Heart right ventricle (tissue), 16 donors: ENCODE measurements around the gene TMPRSS3. TPM values are rescaled to one million over a fixed set of nuclear protein-coding genes. Genes with fewer than 3 reads are reported as not detected.

Experiments used
- ATAC-seq, 8 donors: fragments of 200-7000 bp; cut with Tn5 transposase; one replicate each; pipeline ENCODE4 v1.9.1; 2020; ENCODE audit warnings: mild to moderate bottlenecking in 8 of 8, moderate library complexity in 8 of 8, moderate number of reproducible peaks in 1 of 8
- DNase-seq, 2 donors: peaks; one replicate each; pipeline ENCODE4 v3.0.0-alpha.2; 2020
- H3K27ac ChIP-seq, 10 donors: fragments of 200-600 bp; sonication (generic) in 2 of 10; one replicate each; pipeline versions ENCODE4 v1.5.0 to v1.8.0; 2020 to 2022; ENCODE audit warnings: mild to moderate bottlenecking in 3 of 10
- H3K27me3 ChIP-seq, 7 donors: fragments of 200-600 bp; one replicate each; pipeline ENCODE4 v1.8.0; 2021 to 2022; ENCODE audit warnings: mild to moderate bottlenecking in 2 of 7
- H3K36me3 ChIP-seq, 9 donors: fragments of 200-600 bp; sonication (generic) in 1 of 9; one replicate each; pipeline versions ENCODE4 v1.5.0 to v1.8.0; 2020 to 2022; ENCODE audit warnings: mild to moderate bottlenecking in 2 of 9
- H3K4me1 ChIP-seq, 9 donors: fragments of 200-600 bp; sonication (generic) in 1 of 9; one replicate each; pipeline versions ENCODE4 v1.5.0 to v1.8.0; 2020 to 2022; ENCODE audit warnings: mild to moderate bottlenecking in 4 of 9
- H3K4me3 ChIP-seq, 10 donors: fragments of 200-600 bp; sonication (generic) in 2 of 10; one replicate each; pipeline versions ENCODE4 v1.5.0 to v1.8.0; 2020 to 2022; ENCODE audit warnings: mild to moderate bottlenecking in 7 of 10, moderate library complexity in 2 of 10
- H3K9me3 ChIP-seq, 11 donors: fragments of 200-600 bp in 10 of 11; sonication (generic) in 2 of 11; one replicate each; pipeline versions ENCODE4 v1.5.0 to v1.8.0; 2013 to 2022; ENCODE audit warnings: mild to moderate bottlenecking in 2 of 11, control low read depth in 1 of 11, moderate library complexity in 1 of 11
- WGBS, 2 donors: extraction: QIAGEN DNeasy Blood & Tissue Kit; methylation state at CpG; one replicate each; pipeline ENCODE4 v1.1.7; 2013; ENCODE audit warnings: inconsistent platforms in 1 of 2; 5-methylcytosine and 5-hydroxymethylcytosine counted together
- intact Hi-C, 10 donors: fragments of 100-400 bp; cut with DNase I; formaldehyde crosslinking; loops; one replicate each; pipeline versions ENCODE4 v1.11.1 to v1.14.2; 2022
- polyA plus RNA-seq, 2 donors: library from polyadenylated mRNA; stranded (reverse); fragments of 200-250 nt; gene quantifications; one replicate each; pipeline ENCODE4 v1.2.3, GENCODE V29; 2013
- total RNA-seq, 10 donors: library from RNA; stranded (reverse); fragmentation: NEBNext Ultra II Directional in 3 of 10; extraction: Animal tissue kit (Norgen Biotek cat#: 25700) in 3 of 10; gene quantifications; one replicate each; pipeline versions ENCODE4 v1.2.1 to v1.2.4, GENCODE V29; 2021 to 2023
- TF ChIP-seq, protein P1 (sequence below), 9 donors: fragments of 200-600 bp; sonication (generic) in 2 of 9; IDR thresholded peaks; one replicate each; pipeline versions ENCODE4 v1.5.0 to v1.8.0; 2021 to 2022; ENCODE audit warnings: antibody characterized with exemption in 9 of 9, mild to moderate bottlenecking in 5 of 9, moderate library complexity in 1 of 9
- donor health status: Arrhythmogenic right ventricular cardiomyopathy.
- donor health status: ischemic (EF 13 %, LVEDD 7.1; RV severe dilation, severe dysfunction).
- donor health status: healthy with polysubstance abuse.
- donor health status: DM: no; HTN: yes; CAD: no.
- donor health status: DM: no; HTN: no; CAD: no.
- donor health status: ischemic (EF 25% LVEDD 6.9; RV normal size, moderate dysfunction).
- donor health status: ischemic (EF 25% LVEDD 5.7; RV mildly dilated, moderate dysfunction).
- donor health status: healthy.
- donor health status: DM: yes; HTN: yes; CAD: no.
- donor health status: Ischemic cardiomyopathy.
- donor health status: ischemic (EF 35%, LVEDD 5.7; RV mildly dilated, moderate dysfunction).
- donor health status: nonischemic (EF 11% LVEDD 7.7; RV severe dilation, severe dysfunction).
- donor health status: DM: yes; HTN: yes; CAD: no.
- donor health status: PGD.
- donor health status: ischemic (EF 29% LVEDD 5.4; RV normal size, mild dysfunction).
- donor health status: nonischemic (EF 23%, LVEDD 6.1; RV moderate dilation, normal function).

TMPRSS3 gene
- total and polyA plus RNA-seq, 12 donors, result 0.01 to 1.0 (median 0.42) TPM; not detected in 9

DNA sequence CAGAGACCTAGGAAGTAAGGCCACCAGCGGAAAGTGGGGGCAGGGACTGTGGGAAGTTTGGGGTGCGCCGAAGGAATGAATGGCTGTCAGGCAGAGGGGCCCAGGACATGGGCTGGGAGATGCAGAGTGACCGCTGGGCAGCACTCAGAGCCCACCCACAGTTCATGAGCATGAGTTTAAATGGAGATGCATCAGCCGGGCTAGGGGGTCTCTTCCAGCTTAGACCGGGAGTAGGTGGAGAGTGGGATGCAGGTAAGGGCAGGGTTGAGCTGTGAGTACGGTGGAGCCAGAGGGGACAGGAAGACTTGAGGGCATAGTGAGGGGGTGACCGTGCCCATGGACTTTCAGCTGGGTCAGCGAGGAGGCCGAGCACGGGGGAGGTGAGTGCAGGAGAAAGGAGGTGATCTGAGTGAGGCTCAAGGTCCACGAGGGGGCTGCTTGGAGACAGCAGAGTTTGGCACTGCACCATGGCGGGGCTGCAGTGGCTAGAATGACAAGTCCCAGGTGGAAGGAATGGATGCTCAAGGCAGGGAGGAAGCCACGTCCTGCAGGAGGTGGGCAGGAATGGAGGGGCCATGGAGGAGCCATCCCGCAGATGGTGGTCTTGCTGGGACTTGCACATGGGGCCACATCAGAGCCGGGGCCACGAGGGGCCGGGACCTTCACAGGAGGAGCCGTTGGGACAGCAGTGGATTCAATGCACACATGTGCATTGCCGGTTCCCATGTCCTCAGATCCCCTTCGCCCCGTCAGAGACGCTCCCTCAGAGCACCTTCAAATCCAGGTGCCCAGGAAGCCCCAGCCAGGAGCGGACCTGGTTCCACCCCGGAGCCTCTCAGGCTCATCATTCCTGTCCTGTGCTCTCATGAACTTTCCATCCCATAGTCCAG, 42.7 kb upstream of the TMPRSS3 start:
- 83 to 92% methylated on average over 25 of the region's 25 CpGs for WGBS, 2 donors
- no peaks in the 10 kb centered on the region for H3K36me3 ChIP-seq
- H3K9me3 ChIP-seq, result peaks cover 0 to 6% (median 0%) of the 10 kb centered on the region in 11 donors
- H3K27me3 ChIP-seq, result peaks cover 0 to 24% (median 14%) of the 10 kb centered on the region in 7 donors
- H3K4me1 ChIP-seq, result no peaks in the 10 kb centered on the region
- H3K27ac ChIP-seq, result no peak overlapping the region
- ATAC-seq, result no peak
- DNase-seq, result no peak
- no peak overlapping the region for H3K4me3 ChIP-seq
- intact Hi-C loops, result loop anchor here in 1 of 10 donors (10.0 kb wide), 1 partner anchor 94 kb away; no protein-coding TSS in a partner anchor
- TF ChIP-seq, protein P1, sequence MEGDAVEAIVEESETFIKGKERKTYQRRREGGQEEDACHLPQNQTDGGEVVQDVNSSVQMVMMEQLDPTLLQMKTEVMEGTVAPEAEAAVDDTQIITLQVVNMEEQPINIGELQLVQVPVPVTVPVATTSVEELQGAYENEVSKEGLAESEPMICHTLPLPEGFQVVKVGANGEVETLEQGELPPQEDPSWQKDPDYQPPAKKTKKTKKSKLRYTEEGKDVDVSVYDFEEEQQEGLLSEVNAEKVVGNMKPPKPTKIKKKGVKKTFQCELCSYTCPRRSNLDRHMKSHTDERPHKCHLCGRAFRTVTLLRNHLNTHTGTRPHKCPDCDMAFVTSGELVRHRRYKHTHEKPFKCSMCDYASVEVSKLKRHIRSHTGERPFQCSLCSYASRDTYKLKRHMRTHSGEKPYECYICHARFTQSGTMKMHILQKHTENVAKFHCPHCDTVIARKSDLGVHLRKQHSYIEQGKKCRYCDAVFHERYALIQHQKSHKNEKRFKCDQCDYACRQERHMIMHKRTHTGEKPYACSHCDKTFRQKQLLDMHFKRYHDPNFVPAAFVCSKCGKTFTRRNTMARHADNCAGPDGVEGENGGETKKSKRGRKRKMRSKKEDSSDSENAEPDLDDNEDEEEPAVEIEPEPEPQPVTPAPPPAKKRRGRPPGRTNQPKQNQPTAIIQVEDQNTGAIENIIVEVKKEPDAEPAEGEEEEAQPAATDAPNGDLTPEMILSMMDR (IDR thresholded peaks at IDR 0.05), result no peak

DNA sequence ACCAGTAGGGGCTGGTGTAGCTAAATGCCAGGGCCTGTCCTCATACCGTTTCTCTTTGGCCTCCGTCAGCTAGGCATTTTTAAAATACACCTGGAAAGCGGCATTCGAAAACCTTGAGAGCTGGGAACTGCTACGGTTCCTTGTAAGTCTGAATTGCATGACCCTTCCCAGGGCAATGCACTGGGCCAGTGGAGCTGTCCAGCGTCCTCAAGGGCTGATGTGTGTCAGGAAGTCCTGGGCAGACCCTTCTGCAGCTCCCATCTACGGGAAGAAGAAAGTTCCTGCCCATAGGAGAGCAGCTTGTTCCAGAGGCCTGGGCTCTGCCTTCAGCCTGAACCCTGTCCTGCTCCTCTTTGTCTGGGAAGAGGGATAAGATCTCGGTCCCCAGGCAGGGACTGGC, 41.9 kb upstream of the TMPRSS3 start:
- no peak for DNase-seq

DNA sequence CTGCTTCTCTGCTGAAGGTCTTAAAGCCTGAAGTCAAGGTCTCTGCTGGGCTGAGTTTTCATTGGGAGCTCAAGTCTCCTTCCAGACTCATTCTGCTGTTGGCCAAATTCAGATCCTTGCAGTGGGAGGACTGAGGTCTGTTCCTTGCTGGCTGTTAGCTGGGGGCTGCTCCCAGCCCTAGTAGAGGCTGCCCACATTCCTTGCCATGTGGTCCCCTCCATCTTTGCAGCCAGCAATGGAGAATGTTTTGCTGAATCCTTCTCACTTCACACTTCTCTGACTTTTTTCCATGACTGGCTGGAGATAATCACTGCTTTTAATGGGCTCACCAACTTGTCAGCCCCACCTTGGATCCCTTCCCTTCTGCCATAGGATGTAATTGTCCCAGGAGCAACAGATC, 41.1 kb upstream of the TMPRSS3 start:
- DNase-seq (no peak), ATAC-seq (no peak)
- peaks cover 0 to 21% (median 9%) of the 10 kb centered on the region in 11 donors for H3K9me3 ChIP-seq
- no peak overlapping the region for H3K27ac ChIP-seq
- H3K27me3 ChIP-seq, result peaks cover 0 to 24% (median 14%) of the 10 kb centered on the region in 7 donors
- TF ChIP-seq, protein P1 (IDR thresholded peaks at IDR 0.05), result no peak
- no peak overlapping the region for H3K4me3 ChIP-seq
- no peaks in the 10 kb centered on the region for H3K36me3 ChIP-seq
- intact Hi-C loops, result loop anchor here in 1 of 10 donors (10.0 kb wide), 1 partner anchor 92 kb away; no protein-coding TSS in a partner anchor
- H3K4me1 ChIP-seq, result no peaks in the 10 kb centered on the region

More for the DNA sequence above, 41.9 kb upstream of the TMPRSS3 start:
- TF ChIP-seq, protein P1 (IDR thresholded peaks at IDR 0.05), result no peak
- H3K27ac ChIP-seq, result no peak overlapping the region
- no peaks in the 10 kb centered on the region for H3K4me1 ChIP-seq
- intact Hi-C loops, result loop anchor here in 1 of 10 donors (10.0 kb wide), 1 partner anchor 93 kb away; no protein-coding TSS in a partner anchor
- 45 to 47% methylated on average over 8 of the region's 8 CpGs for WGBS, 2 donors
- peaks cover 0 to 12% (median 2%) of the 10 kb centered on the region in 11 donors for H3K9me3 ChIP-seq
- ATAC-seq, result no peak
- no peak overlapping the region for H3K4me3 ChIP-seq
- no peaks in the 10 kb centered on the region for H3K36me3 ChIP-seq
- peaks cover 0 to 24% (median 14%) of the 10 kb centered on the region in 7 donors for H3K27me3 ChIP-seq

DNA sequence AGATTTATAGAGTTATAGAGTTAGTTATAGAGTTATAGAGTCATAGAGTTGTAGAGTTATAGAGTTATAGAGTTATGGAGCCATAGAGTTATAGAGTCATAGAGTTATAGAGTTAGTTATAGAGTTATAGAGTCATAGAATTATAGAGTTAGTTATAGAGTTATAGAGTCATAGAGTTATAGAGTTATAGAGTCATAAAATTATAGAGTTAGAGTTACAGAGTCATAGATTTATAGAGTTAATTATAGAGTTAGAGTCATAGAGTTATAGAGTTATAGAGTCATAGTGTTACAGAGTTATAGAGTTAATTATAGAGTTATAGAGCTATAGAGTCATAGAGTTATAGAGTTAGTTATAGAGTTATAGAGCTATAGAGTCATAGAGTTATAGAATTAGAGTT, 40.0 kb upstream of the TMPRSS3 start:
- TF ChIP-seq, protein P1 (IDR thresholded peaks at IDR 0.05), result no peak

More for the DNA sequence above, 40.0 kb upstream of the TMPRSS3 start:
- Histone ChIP-seq H3K36me3 (no peaks in the 10 kb centered on the region), H3K4me3 (no peak overlapping the region), H3K4me1 (no peaks in the 10 kb centered on the region), H3K27ac (no peak overlapping the region), H3K9me3 (peaks cover 0 to 26% (median 9%) of the 10 kb centered on the region in 11 donors), H3K27me3 (peaks cover 0 to 24% (median 14%) of the 10 kb centered on the region in 7 donors)
- DNase-seq, result no peak
- intact Hi-C loops, result loop anchor here in 1 of 10 donors (10.0 kb wide), 1 partner anchor 91 kb away; no protein-coding TSS in a partner anchor
- no peak for ATAC-seq
